Retina (tissue), 1 donor: ENCODE results near the gene LCA5L.

Experiments
- DNase-seq: peaks from one replicate; pipeline ENCODE4 v3.0.0-alpha.2; 2016

Gene LCA5L

GRCh38 chr21:39445321-39446269 is at the start of gene LCA5L:
LCA5L (minus strand) TSS chr21:39445778; CDS start chr21:39428493, 17,285 bp downstream.
- DNase-seq, result peak; percentile 99

DNA sequence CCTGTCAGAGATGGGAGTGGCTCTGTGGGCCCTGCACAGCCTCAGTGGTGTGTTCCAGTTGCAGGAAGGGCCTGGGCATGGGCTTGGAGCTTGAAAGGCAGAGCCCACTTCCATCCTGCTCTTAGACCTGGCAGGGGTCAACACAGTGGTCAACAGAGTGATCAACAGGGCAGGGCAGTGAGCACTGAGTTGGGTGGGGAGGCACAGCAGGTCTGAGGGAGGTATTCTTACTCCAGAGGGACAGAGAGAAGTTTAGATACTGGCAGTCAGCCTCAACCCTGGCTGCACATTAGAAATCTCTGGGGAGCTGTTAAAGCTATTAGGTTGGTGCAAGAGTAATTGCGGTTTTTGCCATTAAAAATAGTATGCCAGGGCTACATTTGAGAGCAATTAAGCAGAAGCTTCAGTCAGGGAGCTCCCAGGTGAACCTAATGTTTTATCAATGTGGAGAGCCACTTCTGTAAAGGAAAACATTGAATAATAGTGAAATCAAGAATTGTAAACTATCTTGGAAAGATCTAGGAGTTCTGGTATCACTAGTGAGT is 43.9 kb upstream of the LCA5L start:
- DNase-seq, result no peak

DNA sequence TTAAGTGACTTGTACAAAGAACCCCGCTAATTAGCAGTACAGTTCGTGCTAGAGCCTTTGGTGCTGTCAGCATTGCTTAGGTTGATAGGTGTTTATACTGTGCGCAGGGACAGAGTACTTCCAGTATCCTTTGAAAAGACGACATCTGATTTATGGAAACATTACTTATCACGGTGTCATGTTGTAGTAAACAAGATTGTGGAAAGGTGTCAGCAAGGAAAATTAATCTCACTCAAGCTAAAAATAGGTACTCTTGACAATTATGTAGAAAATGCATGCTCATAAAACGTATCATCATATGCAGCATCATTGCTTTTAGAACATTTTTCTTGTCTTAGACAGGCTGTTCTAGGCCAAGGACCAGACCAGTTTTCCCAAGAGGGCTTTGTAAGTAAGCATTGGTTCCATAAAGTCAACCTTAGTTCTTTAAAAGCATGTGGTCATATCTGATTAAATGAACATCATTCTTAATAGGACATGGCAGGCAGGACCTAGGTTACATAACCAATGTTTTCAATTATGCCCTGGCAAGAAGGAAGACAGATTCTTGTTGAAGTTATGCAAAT is 39.2 kb upstream of the LCA5L start:
- DNase-seq, result peak; percentile 66

GRCh38 chr21:39483917-39484316 is 38.3 kb upstream of the LCA5L start:
- DNase-seq, result no peak

GRCh38 chr21:39481886-39482285 is 36.3 kb upstream of the LCA5L start:
- no peak for DNase-seq

- no peak for DNase-seq
Observed at GRCh38 chr21:39480271-39480670, 34.7 kb upstream of the LCA5L start.

GRCh38 chr21:39479814-39480182 is 34.2 kb upstream of the LCA5L start:
- DNase-seq, result no peak

DNA sequence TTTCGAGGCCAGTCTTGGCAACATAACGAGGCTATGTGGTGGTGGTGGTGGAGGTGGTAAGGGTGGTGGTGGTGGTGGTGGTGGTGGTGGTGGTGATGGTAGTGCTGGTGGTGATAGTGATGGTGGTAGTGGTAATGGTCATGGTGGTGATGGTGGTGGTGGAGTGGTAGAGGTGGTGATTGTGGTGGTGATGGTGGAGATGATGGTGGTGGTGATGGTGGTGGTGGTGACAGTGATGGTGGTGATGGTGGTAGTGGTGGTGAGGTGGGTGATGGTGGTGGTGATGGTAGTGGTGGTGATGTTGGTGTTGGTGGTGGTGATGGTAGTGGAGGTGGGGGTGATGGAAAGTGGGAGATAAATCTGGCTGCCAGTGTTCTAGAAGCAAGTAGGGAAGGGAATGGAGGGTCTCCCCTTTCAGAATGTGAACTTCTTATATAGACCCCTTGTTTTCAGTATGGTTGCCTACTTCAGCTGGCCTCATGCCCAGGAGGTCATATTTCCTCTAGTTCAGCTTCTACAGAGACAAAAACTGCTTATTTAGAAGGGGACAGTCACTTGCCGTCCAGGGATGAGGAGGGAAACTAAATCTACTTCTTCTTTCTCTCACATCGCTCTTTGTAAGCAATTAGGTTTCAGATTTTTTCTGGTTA is 33.7 kb upstream of the LCA5L start:
- DNase-seq, result no peak

GRCh38 chr21:39474611-39475010 is 29.0 kb upstream of the LCA5L start:
- no peak for DNase-seq

DNA sequence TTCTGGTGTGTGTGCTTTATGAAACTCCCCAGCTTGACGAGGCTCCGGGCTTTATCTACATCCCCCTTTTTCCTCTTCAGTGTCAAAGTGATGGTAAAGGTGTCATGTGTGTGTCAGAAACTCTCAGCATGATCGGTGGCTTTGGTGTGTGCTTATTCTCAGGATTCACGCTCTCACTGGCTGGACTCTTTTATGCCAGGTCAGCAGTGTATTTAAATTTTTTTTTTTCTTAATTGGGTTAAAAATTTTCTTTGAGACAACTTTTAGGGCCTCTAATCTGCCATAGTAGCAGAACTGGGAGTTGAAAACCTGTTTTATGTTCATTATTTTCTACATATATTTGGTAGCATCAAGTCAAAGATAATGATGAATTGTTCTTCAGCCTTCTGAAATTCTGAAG is 27.2 kb upstream of the LCA5L start:
- no peak for DNase-seq

- DNase-seq, result no peak
Observed at GRCh38 chr21:39471598-39471997, 26.0 kb upstream of the LCA5L start.

DNA sequence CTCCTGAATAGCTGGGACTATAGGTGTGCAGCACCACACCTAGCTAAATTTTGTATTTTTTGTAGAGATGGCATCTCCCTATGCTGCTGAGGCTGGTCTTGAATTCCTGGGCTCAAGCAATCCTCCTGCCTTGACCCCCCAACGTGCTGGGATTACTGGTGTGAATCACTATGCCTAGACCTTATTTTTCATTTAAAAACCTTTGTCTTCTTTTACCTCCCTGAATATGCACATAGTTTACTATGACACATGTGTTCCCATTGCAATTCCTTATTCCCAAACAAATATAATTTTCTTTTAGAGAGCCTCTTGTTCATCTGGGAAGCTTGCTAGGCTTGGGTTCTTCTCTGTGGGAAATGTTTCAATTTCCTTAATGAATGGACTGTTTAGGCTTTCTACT is 23.0 kb upstream of the LCA5L start:
- no peak for DNase-seq

- no peak for DNase-seq
Observed at GRCh38 chr21:39467746-39468145, 22.2 kb upstream of the LCA5L start.

DNA sequence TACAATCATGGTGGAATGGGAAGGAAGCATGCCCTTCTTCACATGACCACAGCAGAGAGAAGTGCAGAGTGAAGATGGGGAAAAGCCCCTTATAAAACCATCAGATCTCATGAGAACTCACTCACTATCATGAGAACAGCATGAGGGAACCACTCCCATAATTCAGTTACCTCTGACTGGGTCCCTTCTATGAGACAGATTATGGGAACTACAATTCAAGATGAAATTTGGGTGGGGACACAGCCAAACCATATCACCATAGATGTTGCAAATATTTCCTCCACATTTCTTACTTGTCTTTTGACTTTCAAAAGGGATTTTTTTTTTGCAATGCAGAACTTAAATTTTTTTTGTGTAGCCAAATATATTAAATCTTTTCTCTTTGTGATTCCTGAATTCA is 21.0 kb upstream of the LCA5L start:
- DNase-seq, result no peak

DNA sequence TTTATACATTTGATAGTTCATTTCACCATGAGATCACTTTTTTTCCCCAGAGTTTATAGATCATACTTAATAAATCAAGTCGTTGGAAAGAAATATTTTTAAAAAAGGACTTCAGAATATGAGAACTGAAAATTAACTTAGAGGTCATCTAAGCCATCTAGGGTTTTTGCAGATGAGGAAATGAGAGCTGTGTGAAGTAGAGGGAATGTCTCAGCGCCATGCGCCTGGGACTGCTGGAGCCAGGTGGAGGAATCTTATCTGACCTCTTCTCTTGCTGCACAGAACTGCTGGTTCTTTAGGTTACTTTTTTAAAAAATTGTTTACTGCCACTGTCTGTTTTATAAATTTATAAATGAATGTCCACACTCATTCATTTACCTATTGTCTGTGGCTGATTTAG is 17.7 kb upstream of the LCA5L start:
- no peak for DNase-seq

DNA sequence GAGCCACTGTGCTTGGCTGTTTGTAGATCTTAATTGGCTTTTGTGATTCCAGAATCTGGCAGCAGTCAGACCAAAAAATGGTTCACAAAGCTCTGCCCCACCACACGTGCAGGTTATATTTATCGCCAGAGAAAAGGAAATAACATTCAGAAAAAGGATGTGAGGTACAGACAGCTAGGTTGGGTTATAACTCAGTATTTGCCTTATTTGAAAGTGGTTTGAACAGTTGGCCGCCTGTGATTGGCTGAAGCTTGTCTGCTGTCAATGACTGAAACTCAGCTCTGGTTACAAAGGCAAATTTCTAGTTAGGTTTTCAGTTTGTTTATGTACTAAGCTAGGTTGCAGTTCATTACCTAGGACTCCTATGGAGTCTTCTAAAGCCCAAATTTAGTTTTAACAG is 15.8 kb upstream of the LCA5L start:
- DNase-seq, result no peak

DNA sequence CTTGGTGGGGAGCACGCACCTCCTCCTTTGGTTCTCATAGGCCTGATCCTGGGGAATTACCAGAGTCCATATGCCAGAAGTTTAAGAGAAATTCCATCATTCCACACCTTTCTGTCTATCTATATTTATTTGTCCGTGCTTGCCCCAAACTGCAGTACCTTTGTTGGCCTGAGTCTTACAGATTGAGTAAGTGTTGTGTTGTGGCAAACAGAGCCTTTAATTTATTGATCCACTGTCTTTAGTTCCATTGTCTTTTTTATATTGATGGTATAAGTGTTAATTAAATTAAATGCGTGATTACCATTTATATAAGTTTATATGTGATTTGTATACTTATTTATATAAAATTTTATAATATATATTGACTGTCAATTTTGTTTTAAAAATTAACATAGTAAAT is 11.1 kb upstream of the LCA5L start:
- DNase-seq, result no peak

- no peak for DNase-seq
Observed at GRCh38 chr21:39454949-39455668, 9.5 kb upstream of the LCA5L start.

- DNase-seq, result no peak
Observed at GRCh38 chr21:39453571-39454179, 8.1 kb upstream of the LCA5L start.

DNA sequence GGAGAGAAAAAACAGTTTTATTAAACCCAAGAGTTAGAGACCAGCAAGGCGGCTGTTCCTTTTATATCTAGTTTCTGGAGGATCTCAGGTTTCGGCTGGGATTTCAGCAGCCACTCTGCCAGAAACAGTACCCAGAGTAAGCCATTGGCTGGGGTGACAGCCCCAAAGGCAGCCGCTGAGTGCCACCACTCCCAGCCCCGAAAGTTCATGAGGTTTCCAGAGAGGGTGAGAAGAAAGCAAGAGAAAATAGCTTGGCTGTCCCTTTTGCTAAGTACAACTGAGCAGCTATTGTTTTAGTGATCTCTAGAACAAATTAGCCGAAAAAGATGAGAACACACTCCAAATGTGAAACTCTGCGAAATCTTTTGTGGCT is 7.4 kb upstream of the LCA5L start:
- no peak for DNase-seq

GRCh38 chr21:39452207-39452969 is 6.8 kb upstream of the LCA5L start:
- no peak for DNase-seq
